Heart left ventricle (tissue), 13 donors: ENCODE measurements around the gene CELF4.

Experiments
- POLR2A ChIP-seq, 2 donors: fragments of 450-650 bp; IDR thresholded peaks; one replicate each; pipeline ENCODE4 v1.6.1; 2017; ENCODE audit warnings: antibody characterized with exemption in 2 of 2, mild to moderate bottlenecking in 2 of 2, moderate library complexity in 2 of 2
- TF ChIP-seq, protein P1 (sequence below), 12 donors: fragments of 200-600 bp; sonication (generic) in 4 of 12; IDR thresholded peaks; one replicate each; pipeline versions ENCODE4 v1.5.0 to v1.8.0; 2018 to 2022; ENCODE audit warnings: antibody characterized with exemption in 12 of 12, mild to moderate bottlenecking in 5 of 12
- donor health status: ischemic (EF 13 %, LVEDD 7.1; RV severe dilation, severe dysfunction).
- donor health status: DM: no; HTN: yes; CAD: no.
- donor health status: DM: no; HTN: no; CAD: no.
- donor health status: ischemic (EF 25% LVEDD 6.9; RV normal size, moderate dysfunction).
- donor health status: ischemic (EF 25% LVEDD 5.7; RV mildly dilated, moderate dysfunction).
- donor health status: ischemic (EF 35%, LVEDD 5.7; RV mildly dilated, moderate dysfunction).
- donor health status: nonischemic (EF 11% LVEDD 7.7; RV severe dilation, severe dysfunction).
- donor health status: DM: yes; HTN: yes; CAD: no.
- donor health status: PGD.
- donor health status: ischemic (EF 29% LVEDD 5.4; RV normal size, mild dysfunction).
- donor health status: nonischemic (EF 23%, LVEDD 6.1; RV moderate dilation, normal function).

DNA sequence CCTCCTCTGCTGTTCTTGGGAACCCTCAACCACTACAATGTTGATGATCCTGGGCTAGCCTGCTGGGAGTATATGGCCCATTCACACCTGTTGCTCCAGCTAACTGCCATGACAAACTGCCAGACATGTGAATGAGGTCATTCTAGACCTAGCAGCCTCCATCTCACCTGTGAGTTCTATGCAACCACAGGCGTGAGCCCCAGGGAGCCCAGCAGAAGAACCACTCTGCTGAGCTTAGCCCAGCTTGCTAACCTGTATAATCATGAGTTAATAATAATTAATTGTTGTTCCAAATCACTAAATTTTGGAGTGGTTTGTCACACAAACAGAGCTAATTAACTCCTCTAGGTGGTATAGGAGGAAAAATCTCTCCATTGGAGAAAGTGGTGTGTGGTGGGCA lies 24.7 kb upstream of the CELF4 start:
- TF ChIP-seq, protein P1, sequence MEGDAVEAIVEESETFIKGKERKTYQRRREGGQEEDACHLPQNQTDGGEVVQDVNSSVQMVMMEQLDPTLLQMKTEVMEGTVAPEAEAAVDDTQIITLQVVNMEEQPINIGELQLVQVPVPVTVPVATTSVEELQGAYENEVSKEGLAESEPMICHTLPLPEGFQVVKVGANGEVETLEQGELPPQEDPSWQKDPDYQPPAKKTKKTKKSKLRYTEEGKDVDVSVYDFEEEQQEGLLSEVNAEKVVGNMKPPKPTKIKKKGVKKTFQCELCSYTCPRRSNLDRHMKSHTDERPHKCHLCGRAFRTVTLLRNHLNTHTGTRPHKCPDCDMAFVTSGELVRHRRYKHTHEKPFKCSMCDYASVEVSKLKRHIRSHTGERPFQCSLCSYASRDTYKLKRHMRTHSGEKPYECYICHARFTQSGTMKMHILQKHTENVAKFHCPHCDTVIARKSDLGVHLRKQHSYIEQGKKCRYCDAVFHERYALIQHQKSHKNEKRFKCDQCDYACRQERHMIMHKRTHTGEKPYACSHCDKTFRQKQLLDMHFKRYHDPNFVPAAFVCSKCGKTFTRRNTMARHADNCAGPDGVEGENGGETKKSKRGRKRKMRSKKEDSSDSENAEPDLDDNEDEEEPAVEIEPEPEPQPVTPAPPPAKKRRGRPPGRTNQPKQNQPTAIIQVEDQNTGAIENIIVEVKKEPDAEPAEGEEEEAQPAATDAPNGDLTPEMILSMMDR (IDR thresholded peaks at IDR 0.05): no peak
- TF ChIP-seq POLR2A (IDR thresholded peaks at IDR 0.05): no peak
